Fibroblast of skin of scalp (primary cell): ENCODE measurements around the gene TTLL5.

Experiments used
- DNase-seq: peaks from one replicate; pipeline ENCODE4 v3.0.0-alpha.2; 2013

The TTLL5 gene

GRCh38 chr14:75804570-75805275 is 143.7 kb downstream of the TTLL5 start:
- DNase-seq: no peak

GRCh38 chr14:75805646-75806045 is 144.6 kb downstream of the TTLL5 start:
- peak; percentile 13 for DNase-seq

- DNase-seq: no peak
Measured at GRCh38 chr14:75806352-75806832, 145.3 kb downstream of the TTLL5 start.

- no peak for DNase-seq
Measured at GRCh38 chr14:75807667-75808360, 146.8 kb downstream of the TTLL5 start.

- DNase-seq: no peak
Measured at GRCh38 chr14:75811136-75811829, 150.2 kb downstream of the TTLL5 start.

GRCh38 chr14:75811872-75812499 is 150.9 kb downstream of the TTLL5 start:
- DNase-seq: no peak

GRCh38 chr14:75812622-75813021 is 151.6 kb downstream of the TTLL5 start:
- no peak for DNase-seq

GRCh38 chr14:75820761-75821160 is 159.7 kb downstream of the TTLL5 start:
- DNase-seq: no peak

GRCh38 chr14:75821831-75822521 is 160.9 kb downstream of the TTLL5 start:
- DNase-seq: no peak

- peak; percentile 85 for DNase-seq
Measured at GRCh38 chr14:75822522-75823141, 161.6 kb downstream of the TTLL5 start.

GRCh38 chr14:75823334-75823733 is 162.3 kb downstream of the TTLL5 start:
- peak; percentile 69 for DNase-seq

GRCh38 chr14:75824318-75824717 is 163.3 kb downstream of the TTLL5 start:
- DNase-seq: no peak

GRCh38 chr14:75825147-75825592 is 164.1 kb downstream of the TTLL5 start:
- DNase-seq: peak; percentile 44

GRCh38 chr14:75826599-75826998 is 165.6 kb downstream of the TTLL5 start:
- no peak for DNase-seq

GRCh38 chr14:75827331-75827730 is 166.3 kb downstream of the TTLL5 start:
- DNase-seq: no peak

- DNase-seq: no peak
Measured at GRCh38 chr14:75829316-75829715, 168.3 kb downstream of the TTLL5 start.

- DNase-seq: peak; percentile 84
Measured at GRCh38 chr14:75831455-75831854, 170.4 kb downstream of the TTLL5 start.

- DNase-seq: no peak
Measured at GRCh38 chr14:75831952-75832351, 170.9 kb downstream of the TTLL5 start.

GRCh38 chr14:75832621-75833297 is 171.7 kb downstream of the TTLL5 start:
- peak; percentile 54 for DNase-seq

GRCh38 chr14:75833326-75834020 is 172.4 kb downstream of the TTLL5 start:
- no peak for DNase-seq
